ENCODE data around the gene RLF. TPM values are rescaled to one million over a fixed set of nuclear protein-coding genes. Genes with fewer than 3 reads are reported as not detected.

The RLF gene
- total and polyA plus RNA-seq, 9 of the 15 experiments (the other 6 are each of a cell fraction or from before 2014, with no cell fraction given), result 3.6 to 35.0 (median 21.2) TPM

GRCh38 chr1:40257688-40258444 lies 96.7 kb downstream of the RLF start, which contains the start of gene ZMPSTE24 (continued):
- TF ChIP-seq REST (IDR thresholded peaks at IDR 0.05; ENCODE audit: borderline replicate concordance) (no peak), REST (CRISPR knock-in tag; IDR thresholded peaks at IDR 0.05; ENCODE audit: low read depth) (peak; percentile 78), TEAD2 (tag; IDR thresholded peaks at IDR 0.05) (no peak), SOX6 (IDR thresholded peaks at IDR 0.05) (peak; percentile 85), JUN (IDR thresholded peaks at IDR 0.05; ENCODE audit: borderline replicate concordance, low read depth, low read length) (peak; percentile 53; the same call in 1 of the 2 replicates), JUN (CRISPR knock-in tag; IDR thresholded peaks at IDR 0.05; ENCODE audit: borderline replicate concordance) (peak; percentile 96; the same call in 1 of the 2 replicates), ZNF274 (IDR thresholded peaks at IDR 0.05; ENCODE audit: borderline replicate concordance, low read depth, low read length) (no peak), RBM25 (IDR thresholded peaks at IDR 0.05; ENCODE audit: low read depth, low read length, severe bottlenecking) (no peak), MECOM (CRISPR knock-in tag; IDR thresholded peaks at IDR 0.05) (no peak), ZNF785 (CRISPR knock-in tag; IDR thresholded peaks at IDR 0.05) (no peak), HOXB6 (CRISPR knock-in tag; IDR thresholded peaks at IDR 0.05; ENCODE audit: borderline replicate concordance) (no peak), FOSL1 (tag; conservative IDR thresholded peaks at IDR 0.05) (no peak), ZNF436 (CRISPR knock-in tag; IDR thresholded peaks at IDR 0.05) (no peak), ZNF212 (CRISPR knock-in tag; IDR thresholded peaks at IDR 0.05) (no peak), XRCC5 (IDR thresholded peaks at IDR 0.05; ENCODE audit: low read depth, low read length) (peak; percentile 99)
- TF ChIP-seq, protein P1, sequence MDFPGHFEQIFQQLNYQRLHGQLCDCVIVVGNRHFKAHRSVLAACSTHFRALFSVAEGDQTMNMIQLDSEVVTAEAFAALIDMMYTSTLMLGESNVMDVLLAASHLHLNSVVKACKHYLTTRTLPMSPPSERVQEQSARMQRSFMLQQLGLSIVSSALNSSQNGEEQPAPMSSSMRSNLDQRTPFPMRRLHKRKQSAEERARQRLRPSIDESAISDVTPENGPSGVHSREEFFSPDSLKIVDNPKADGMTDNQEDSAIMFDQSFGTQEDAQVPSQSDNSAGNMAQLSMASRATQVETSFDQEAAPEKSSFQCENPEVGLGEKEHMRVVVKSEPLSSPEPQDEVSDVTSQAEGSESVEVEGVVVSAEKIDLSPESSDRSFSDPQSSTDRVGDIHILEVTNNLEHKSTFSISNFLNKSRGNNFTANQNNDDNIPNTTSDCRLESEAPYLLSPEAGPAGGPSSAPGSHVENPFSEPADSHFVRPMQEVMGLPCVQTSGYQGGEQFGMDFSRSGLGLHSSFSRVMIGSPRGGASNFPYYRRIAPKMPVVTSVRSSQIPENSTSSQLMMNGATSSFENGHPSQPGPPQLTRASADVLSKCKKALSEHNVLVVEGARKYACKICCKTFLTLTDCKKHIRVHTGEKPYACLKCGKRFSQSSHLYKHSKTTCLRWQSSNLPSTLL (IDR thresholded peaks at IDR 0.05), result no peak
- TF ChIP-seq, protein P2, sequence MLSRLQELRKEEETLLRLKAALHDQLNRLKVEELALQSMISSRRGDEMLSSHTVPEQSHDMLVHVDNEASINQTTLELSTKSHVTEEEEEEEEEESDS (CRISPR knock-in tag; IDR thresholded peaks at IDR 0.05), result no peak
